Measurements from ENCODE around the gene KIAA0319L.

DNA sequence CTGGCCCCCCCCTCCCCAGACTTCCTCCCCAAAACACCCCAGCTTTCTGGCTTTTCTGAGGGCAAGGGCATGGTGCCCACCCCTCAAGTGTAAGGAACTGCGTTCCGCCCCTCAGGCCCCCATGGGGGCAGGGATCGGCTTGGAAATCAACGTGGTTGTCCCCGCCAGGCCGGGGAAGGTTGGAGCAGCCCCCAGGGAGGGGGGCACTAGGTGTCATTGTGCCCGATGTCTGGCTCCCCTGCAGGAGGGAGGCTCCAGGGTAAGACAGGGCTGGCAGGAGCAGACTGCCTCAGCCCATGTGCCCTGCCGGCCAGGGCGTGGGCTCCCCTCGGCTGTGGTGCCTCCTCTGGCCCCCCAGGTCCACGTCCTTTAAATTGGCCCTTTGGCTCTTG is 8.5 kb upstream of the KIAA0319L start:
- no peak for TF ChIP-seq CTCF (IDR thresholded peaks at IDR 0.05)
- no peak for TF ChIP-seq POLR2AphosphoS5 (IDR thresholded peaks at IDR 0.05; ENCODE audit: insufficient read depth in 1 of 2, low read depth in 1 of 2)
